A549 (cell line): ENCODE data around the gene ERCC2.

Experiments
- EP300 ChIP-seq, 2 experiments: fragments of >200 bp; sonication (Bioruptor Twin); formaldehyde crosslinking; IDR thresholded peaks; 2 replicates in 1 of 2; 3 replicates in 1 of 2; pipeline ENCODE4 v1.6.1; 2016 to 2017
- KDM5A ChIP-seq: fragments of 200-600 bp; sonication (generic); IDR thresholded peaks from 2 replicates; pipeline ENCODE4 v1.6.1; 2016; ENCODE audit warnings: antibody characterized with exemption, mild to moderate bottlenecking
- POLR2A ChIP-seq: IDR thresholded peaks from 2 replicates; pipeline ENCODE4 v1.6.1; 2012; ENCODE audit warnings: mild to moderate bottlenecking, low read length
- POLR2AphosphoS2 ChIP-seq: conservative IDR thresholded peaks from 2 replicates; pipeline ENCODE4 v1.6.1; 2012; ENCODE audit warnings: low read length, improper control_type of control experiment, inconsistent platforms
- RNF2 ChIP-seq: fragments of 200-600 bp; sonication (generic); IDR thresholded peaks from 2 replicates; pipeline ENCODE4 v1.6.1; 2016; ENCODE audit warnings: low read depth, mild to moderate bottlenecking, antibody characterized with exemption, moderate library complexity, borderline replicate concordance
- SMC3 ChIP-seq: fragments of >200 bp; sonication (Bioruptor Twin); formaldehyde crosslinking; IDR thresholded peaks from 3 replicates; pipeline ENCODE4 v1.6.1; 2018; ENCODE audit warnings: inconsistent platforms
- ZC3H11A ChIP-seq: fragments of 450-650 bp; IDR thresholded peaks from 2 replicates; pipeline ENCODE4 v1.6.1; 2014; ENCODE audit warnings: antibody characterized with exemption, mild to moderate bottlenecking
- ZSCAN20 ChIP-seq: fragments of 250-450 bp; sonication (Bioruptor Pico); IDR thresholded peaks from 2 replicates; pipeline ENCODE4 v1.8.0; 2022; ENCODE audit warnings: mild to moderate bottlenecking, moderate library complexity
- TF ChIP-seq, protein P1 (sequence below): fragments of >200 bp; sonication (Bioruptor Twin); formaldehyde crosslinking; IDR thresholded peaks from 3 replicates; pipeline ENCODE4 v1.5.1; 2016
- TF ChIP-seq, protein P2 (sequence below): IDR thresholded peaks from 2 replicates; pipeline ENCODE4 v1.6.1; 2012
- TF ChIP-seq, protein P3 (sequence below): fragments of 200-600 bp; sonication (generic); IDR thresholded peaks from 2 replicates; pipeline ENCODE4 v1.6.1; 2016; ENCODE audit warnings: antibody characterized with exemption, mild to moderate bottlenecking, moderate library complexity

DNA sequence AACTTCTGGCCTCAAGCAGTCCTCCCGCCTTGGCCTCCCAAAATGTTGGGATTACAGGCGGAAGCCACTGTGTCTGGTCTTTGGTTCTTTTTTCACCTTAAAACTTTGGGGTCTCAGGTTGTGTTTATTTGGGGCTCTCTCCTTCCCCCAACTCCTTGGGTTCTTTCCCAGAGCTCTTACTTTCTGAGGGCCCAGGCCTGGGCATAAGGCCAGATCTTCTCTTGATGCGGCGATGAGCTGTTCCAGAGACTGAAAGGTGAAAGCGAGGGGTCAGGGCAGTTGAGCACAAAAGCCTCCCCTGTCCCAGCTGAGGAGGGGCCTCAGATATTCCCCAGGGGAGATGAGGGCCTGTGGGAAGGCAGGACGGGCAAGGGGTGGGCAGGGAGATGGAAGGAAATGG, 43.1 kb upstream of the ERCC2 start:
- TF ChIP-seq ZC3H11A (no peak), POLR2A (no peak), ZSCAN20 (no peak), SMC3 (no peak), POLR2AphosphoS2 (no peak), RNF2 (no peak), KDM5A (no peak), EP300 (IDR thresholded peaks at IDR 0.05) (no peak)
- TF ChIP-seq, protein P1, sequence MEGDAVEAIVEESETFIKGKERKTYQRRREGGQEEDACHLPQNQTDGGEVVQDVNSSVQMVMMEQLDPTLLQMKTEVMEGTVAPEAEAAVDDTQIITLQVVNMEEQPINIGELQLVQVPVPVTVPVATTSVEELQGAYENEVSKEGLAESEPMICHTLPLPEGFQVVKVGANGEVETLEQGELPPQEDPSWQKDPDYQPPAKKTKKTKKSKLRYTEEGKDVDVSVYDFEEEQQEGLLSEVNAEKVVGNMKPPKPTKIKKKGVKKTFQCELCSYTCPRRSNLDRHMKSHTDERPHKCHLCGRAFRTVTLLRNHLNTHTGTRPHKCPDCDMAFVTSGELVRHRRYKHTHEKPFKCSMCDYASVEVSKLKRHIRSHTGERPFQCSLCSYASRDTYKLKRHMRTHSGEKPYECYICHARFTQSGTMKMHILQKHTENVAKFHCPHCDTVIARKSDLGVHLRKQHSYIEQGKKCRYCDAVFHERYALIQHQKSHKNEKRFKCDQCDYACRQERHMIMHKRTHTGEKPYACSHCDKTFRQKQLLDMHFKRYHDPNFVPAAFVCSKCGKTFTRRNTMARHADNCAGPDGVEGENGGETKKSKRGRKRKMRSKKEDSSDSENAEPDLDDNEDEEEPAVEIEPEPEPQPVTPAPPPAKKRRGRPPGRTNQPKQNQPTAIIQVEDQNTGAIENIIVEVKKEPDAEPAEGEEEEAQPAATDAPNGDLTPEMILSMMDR = no peak
- TF ChIP-seq, protein P2, sequence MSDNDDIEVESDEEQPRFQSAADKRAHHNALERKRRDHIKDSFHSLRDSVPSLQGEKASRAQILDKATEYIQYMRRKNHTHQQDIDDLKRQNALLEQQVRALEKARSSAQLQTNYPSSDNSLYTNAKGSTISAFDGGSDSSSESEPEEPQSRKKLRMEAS = no peak
- TF ChIP-seq, protein P3, sequence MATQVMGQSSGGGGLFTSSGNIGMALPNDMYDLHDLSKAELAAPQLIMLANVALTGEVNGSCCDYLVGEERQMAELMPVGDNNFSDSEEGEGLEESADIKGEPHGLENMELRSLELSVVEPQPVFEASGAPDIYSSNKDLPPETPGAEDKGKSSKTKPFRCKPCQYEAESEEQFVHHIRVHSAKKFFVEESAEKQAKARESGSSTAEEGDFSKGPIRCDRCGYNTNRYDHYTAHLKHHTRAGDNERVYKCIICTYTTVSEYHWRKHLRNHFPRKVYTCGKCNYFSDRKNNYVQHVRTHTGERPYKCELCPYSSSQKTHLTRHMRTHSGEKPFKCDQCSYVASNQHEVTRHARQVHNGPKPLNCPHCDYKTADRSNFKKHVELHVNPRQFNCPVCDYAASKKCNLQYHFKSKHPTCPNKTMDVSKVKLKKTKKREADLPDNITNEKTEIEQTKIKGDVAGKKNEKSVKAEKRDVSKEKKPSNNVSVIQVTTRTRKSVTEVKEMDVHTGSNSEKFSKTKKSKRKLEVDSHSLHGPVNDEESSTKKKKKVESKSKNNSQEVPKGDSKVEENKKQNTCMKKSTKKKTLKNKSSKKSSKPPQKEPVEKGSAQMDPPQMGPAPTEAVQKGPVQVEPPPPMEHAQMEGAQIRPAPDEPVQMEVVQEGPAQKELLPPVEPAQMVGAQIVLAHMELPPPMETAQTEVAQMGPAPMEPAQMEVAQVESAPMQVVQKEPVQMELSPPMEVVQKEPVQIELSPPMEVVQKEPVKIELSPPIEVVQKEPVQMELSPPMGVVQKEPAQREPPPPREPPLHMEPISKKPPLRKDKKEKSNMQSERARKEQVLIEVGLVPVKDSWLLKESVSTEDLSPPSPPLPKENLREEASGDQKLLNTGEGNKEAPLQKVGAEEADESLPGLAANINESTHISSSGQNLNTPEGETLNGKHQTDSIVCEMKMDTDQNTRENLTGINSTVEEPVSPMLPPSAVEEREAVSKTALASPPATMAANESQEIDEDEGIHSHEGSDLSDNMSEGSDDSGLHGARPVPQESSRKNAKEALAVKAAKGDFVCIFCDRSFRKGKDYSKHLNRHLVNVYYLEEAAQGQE = no peak
